DMS153 treated with DMSO at 0.1 percent for 48 hours (cell line): ENCODE results near the gene PAPPA.

Experiments
- DNase-seq: peaks from one replicate; lab custom pipeline; 2025; ENCODE audit not compliant: unreplicated experiment; lab: John Stamatoyannopoulos, UW

The PAPPA gene

DNA sequence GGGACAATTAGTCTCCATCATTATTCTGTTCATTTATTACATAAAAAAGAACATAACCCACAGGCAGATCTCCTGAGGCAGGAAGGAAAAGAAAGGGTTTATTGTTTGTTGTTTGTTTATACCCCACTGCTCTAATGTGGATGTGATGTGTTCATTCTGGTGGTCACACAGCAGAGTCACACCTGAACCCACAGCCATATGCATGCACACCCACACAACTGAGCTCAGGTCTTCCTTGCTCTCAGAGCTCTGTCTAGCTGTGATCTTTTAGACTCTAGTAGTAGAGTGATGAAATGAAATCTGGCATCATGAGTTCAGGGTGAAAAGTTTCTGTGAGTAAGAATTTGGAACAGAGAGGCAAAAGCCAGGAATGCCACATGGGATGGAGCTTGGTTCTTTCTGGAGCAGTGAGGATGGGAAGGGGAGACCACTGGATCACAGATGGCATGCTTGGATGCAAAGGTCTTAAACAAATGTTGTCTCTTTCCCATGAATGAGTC lies 227.0 kb downstream of the PAPPA start:
- DNase-seq, result no peak

GRCh38 chr9:116381350-116381749 lies 227.8 kb downstream of the PAPPA start:
- no peak for DNase-seq

- no peak for DNase-seq
Measured at GRCh38 chr9:116382053-116382452, 228.5 kb downstream of the PAPPA start.

- DNase-seq, result no peak
Measured at GRCh38 chr9:116383133-116383532, 229.5 kb downstream of the PAPPA start.

DNA sequence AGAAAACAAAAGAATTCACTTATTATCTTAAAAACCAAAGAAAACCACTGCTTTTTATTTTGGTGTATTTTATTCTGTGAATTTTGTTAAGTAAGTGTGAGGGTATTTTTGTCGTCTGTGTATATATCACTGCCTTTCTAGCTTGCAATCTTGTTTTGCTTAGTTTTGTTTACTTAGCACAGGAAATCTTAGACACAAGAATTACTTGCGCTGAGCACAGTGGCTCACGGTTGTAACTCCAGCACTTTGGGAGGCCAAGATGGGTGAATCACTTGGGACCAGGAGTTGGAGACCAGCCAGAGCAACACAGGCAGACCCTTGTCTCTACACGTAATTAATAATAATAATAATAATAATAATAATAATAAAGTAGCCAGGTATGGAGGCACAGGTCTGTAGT lies 230.3 kb downstream of the PAPPA start:
- DNase-seq, result no peak

DNA sequence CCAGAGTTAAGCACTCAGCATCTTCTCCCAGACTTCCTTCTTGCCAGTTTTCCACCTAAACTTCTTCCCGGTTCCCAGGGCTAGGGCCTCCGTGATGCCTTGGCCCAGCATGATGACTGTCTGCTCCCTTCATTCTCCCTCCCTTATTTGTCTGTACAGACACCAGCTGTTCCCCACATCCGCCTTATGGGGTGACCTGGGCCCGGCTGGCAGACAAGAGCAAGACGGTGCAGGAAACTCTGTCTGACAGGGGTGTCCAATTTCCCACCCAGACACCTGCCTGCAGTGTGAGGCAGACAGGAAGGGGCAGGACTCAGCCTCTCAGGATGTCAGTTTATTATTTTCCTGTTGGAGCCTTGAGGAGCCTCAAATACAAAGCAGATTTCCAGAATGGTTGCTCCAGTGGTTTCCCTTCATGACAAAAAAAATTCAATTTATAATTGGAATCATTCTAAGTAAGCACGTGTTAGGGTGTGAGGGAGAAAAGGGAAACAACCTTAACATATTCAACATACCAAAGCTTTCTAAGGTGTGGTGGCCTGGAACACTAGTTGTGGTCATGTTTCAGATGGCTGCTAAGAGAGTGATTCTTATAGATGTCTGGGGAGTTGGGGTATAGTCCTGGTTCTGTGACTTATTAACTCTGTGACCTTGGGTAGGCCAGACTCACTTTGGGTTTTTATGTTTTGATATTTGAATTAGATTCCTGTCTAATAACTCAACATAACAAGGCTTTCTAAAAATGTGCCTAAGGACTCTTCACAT lies 234.5 kb downstream of the PAPPA start:
- no peak for DNase-seq

DNA sequence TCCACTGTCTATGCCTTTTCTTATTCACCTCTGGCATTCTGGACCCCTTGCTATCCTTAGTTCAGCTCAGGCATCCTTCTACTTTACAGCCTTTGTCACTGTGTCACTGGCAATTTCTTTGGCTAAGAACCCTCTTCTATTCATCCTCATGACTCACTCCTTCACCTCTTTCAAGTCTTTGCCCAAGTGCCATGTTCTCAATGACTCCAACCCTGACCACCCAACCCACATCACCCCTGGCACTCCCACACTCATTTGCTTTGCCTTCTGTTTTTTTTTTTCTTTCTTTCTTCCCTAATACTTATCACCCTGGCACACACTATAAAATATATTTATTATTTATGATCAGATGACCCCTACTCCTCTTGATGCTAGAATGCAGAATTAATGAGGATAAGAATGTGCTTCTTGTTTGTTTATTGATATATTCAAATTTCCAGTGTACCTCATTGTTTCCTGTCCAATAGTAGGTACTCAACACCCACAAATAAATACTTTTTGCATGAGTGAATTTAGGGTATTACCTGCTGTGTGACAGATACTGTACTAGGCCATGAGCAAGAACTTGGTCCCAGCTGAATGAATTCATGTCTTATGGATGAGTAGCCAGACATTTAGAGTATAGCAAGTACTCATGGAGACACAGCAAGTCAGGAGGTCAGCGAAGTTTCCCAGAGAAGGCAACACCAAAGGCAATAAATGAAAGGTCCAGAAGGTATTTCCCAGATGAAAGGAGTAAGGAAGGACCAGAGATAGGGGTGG lies 236.1 kb downstream of the PAPPA start:
- DNase-seq, result no peak

GRCh38 chr9:116390303-116391228 lies 237.0 kb downstream of the PAPPA start:
- no peak for DNase-seq

DNA sequence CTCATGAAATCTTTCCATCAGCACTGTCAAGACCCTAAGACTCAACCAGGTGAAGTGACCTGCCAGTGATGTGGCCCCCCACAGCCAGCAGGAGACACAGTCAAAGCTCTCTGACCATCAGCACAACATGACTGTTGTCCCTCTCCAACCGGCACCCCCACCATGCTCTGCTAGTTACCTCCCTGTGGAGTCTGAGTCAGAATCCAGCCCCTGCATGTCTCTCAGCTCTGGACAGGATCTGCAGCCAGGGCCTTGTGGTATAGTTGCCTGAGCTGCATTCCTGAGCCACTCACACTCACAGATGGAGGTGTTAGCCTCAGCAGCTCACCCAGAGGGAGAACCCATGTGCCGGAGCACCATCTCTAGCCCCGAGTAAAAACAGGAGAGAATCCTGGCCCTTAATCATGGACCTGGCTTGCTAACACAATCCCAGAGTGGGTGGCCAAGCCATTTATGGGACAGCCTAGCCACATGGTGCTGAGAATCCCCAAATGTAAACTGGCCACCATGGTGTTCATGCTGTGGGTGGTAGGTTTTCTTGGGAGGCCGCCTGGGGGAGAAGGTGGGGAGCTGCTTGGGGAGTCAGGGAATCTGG lies 237.8 kb downstream of the PAPPA start:
- DNase-seq, result no peak

DNA sequence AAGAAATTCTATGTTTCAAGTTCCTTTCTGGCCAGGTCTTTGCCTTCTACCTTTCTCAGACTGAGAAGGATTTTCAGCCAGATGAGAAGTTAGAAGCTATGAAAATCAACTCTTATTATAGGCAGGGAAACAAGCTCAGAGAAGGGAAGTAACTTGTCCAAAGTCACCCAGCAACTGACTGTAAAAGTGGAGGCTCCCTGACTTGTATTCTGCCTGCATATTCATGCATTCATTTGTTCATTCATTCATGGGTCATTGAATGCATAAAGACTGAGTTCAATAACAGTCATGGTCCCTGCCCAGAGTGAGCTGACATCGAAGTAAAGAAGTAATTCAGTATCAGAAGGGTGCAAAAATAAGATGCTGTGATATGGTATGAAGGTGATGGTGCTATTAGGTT lies 239.6 kb downstream of the PAPPA start:
- DNase-seq, result no peak

DNA sequence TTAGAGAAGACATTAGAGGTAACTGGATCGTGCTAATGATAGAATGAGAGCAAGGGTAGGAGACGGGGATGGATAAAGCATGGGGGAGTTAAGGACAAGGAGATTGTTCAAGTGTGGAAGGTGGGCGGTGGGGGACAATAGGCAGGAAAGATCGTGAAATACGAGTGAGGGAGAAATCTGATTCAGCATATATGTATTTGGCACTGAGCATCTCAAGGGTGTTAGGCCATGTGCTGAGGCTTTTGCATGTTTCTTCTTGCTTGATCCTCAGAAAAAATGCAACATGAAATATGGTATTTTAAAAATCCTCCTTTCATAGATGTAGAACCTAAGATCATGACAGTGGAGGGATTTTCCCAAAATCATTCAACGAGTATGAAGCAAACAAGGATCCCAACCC lies 240.5 kb downstream of the PAPPA start:
- DNase-seq, result no peak

DNA sequence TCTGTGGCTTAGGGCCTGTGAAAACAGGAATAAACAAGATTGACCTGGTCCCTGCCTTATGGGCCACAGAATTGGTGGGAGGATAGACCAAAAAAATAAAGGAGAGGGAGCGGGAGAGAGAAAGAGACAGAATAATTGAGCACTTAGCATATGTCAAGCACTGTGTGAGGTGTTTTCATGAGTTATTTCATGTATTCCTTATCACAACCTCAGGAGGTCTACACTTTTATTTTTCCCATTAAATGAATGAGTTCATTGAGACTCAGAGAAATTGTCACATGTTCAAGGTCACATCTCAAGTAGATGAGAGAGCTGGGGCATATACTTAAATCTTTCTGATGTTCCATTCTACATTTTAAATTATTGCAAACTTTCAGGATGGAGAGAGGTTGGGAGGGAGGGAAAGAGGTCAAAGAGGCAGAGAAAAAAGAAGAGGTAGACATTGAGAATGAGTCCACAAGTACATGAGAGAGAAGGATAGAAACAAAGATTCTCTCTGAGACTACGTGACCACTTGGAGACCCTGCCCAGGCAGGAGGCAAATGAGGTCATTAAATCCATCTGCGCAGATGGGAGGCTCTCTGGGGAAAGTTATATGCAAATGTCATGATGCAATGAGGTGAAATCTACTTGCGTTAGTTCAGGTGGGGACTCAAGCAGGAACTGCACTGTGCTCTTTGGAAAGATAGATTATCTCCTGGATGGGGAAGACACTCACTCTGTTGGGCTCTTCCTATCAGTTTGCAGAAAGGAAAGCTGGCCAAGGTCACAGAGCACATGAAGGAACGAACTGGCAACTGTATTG lies 241.5 kb downstream of the PAPPA start:
- DNase-seq, result no peak

- DNase-seq, result no peak
Measured at GRCh38 chr9:116395699-116396037, 242.1 kb downstream of the PAPPA start.

DNA sequence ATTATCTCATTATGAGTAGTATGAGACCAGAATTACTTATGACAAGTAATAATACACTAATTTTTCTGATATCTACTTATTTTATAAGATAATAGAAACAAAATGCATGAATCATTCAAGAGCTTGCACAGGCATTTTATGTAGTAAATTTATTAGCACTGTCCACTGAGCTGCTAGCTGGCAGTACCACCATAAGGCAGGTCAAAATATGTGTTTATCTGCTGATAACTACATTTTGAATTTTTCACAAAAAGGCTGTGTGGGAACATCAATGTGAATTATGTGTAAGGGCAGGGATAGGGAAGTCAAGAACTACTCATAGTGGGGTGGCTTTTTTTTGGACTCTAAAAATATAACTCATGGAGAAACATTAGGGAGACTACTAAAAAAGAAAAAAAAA lies 249.6 kb downstream of the PAPPA start:
- no peak for DNase-seq

DNA sequence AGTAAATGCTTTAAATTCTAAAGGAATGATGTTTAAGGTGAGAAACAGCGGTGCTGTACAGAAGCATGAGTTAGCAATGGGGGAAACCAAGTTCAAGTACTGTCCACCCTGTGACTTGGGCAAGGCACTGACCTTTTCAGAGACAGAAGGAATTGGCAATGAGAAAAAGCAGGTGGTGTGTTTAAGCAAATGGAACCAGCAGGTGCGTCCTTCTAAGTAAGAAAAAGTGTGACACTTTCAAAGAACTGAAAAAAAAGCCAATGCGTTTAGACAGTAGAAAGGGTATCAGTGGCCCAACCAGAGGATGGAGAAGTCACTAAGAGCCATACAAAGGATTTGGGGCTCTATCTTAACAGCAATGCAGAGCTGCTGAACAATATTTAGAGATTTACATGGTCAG lies 250.6 kb downstream of the PAPPA start:
- DNase-seq, result no peak

- no peak for DNase-seq
Measured at GRCh38 chr9:116405321-116405720, 251.7 kb downstream of the PAPPA start.

GRCh38 chr9:116406469-116406868 lies 252.9 kb downstream of the PAPPA start:
- DNase-seq, result no peak

DNA sequence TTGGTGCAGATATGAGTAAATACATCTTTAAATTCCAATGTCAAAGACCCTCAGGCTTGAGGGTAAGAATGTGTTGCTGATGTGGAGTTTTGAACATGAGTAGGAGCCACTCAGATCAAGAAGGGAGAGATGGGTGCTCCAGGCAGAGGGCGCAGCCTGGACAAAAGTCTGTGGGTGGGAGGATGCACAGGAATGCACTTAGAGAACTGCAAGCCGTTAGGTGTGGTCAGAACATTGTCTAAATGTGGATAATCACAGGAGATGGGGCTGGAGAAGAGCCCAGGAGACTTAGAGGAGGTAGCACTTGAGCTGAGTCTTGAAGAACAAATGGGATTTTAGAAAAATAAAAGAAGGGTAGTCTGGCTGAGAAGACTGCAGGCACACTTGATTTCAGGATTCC lies 255.5 kb downstream of the PAPPA start:
- DNase-seq, result no peak

GRCh38 chr9:116409638-116410037 lies 256.0 kb downstream of the PAPPA start:
- DNase-seq, result no peak

GRCh38 chr9:116411506-116411905 lies 257.9 kb downstream of the PAPPA start:
- DNase-seq, result no peak
